Stimulated activated CD4-positive, alpha-beta T cell treated with anti-CD3 and anti-CD28 coated beads, Interleukin-12 subunit alpha, Interleukin-12 subunit beta, amount 100 ng/mL, for 4 hours (primary cell): ENCODE data around the gene RBM7.

Experiments
- DNase-seq: peaks from one replicate; pipeline ENCODE4 v3.0.0-alpha.2; 2020

Gene RBM7

GRCh38 chr11:114397349-114397982, 3.0 kb upstream of the RBM7 start:
- DNase-seq, result no peak

- no peak for DNase-seq
Measured at GRCh38 chr11:114398303-114398920, 2.1 kb upstream of the RBM7 start.

- DNase-seq, result no peak
Measured at GRCh38 chr11:114399490-114400215, 813 bp upstream of the RBM7 start.

- DNase-seq, result no peak
Measured at GRCh38 chr11:114400915-114401223, 403 bp downstream of the RBM7 start.

- DNase-seq, result no peak
Measured at GRCh38 chr11:114401311-114401710, 845 bp downstream of the RBM7 start.

GRCh38 chr11:114412946-114413345, 12.5 kb downstream of the RBM7 start:
- DNase-seq, result no peak

- no peak for DNase-seq
Measured at GRCh38 chr11:114413958-114414357, 13.5 kb downstream of the RBM7 start.

GRCh38 chr11:114416441-114416961, 16.0 kb downstream of the RBM7 start:
- no peak for DNase-seq

GRCh38 chr11:114426280-114426679, 25.8 kb downstream of the RBM7 start:
- DNase-seq, result no peak

GRCh38 chr11:114430290-114430689, 29.8 kb downstream of the RBM7 start:
- no peak for DNase-seq

GRCh38 chr11:114432893-114433292, 32.4 kb downstream of the RBM7 start:
- DNase-seq, result no peak

GRCh38 chr11:114433376-114433775, 32.9 kb downstream of the RBM7 start:
- DNase-seq, result no peak

GRCh38 chr11:114438303-114438702, 37.8 kb downstream of the RBM7 start:
- no peak for DNase-seq

GRCh38 chr11:114439229-114440120, 39.0 kb downstream of the RBM7 start, which contains the start of gene REXO2:
Gene REXO2 (plus strand): TSS chr11:114439467. CDS start chr11:114439529, 62 bp downstream.
- DNase-seq, result peak; percentile 93

- DNase-seq, result no peak
Measured at GRCh38 chr11:114440121-114440860, 39.8 kb downstream of the RBM7 start.

GRCh38 chr11:114440971-114441763, 40.7 kb downstream of the RBM7 start:
- no peak for DNase-seq

- no peak for DNase-seq
Measured at GRCh38 chr11:114441921-114442320, 41.5 kb downstream of the RBM7 start.

GRCh38 chr11:114442536-114442935, 42.1 kb downstream of the RBM7 start:
- DNase-seq, result no peak

GRCh38 chr11:114447444-114447843, 47.0 kb downstream of the RBM7 start:
- DNase-seq, result no peak

GRCh38 chr11:114447892-114448291, 47.4 kb downstream of the RBM7 start:
- no peak for DNase-seq

GRCh38 chr11:114448749-114449482, 48.5 kb downstream of the RBM7 start:
- DNase-seq, result no peak
